Spleen (tissue), 3 donors: Measurements from ENCODE around the gene AKR1C2.

Experiments
- POLR2A ChIP-seq, 3 donors: fragments of 450-650 bp; IDR thresholded peaks; one replicate each; pipeline ENCODE4 v1.5.1; 2017; ENCODE audit warnings: antibody characterized with exemption in 3 of 3, mild to moderate bottlenecking in 1 of 3
- POLR2AphosphoS5 ChIP-seq, 3 donors: sonication (generic); formaldehyde crosslinking; IDR thresholded peaks; one replicate each; pipeline ENCODE4 v1.5.1; 2017; ENCODE audit warnings: antibody characterized with exemption in 3 of 3

- TF ChIP-seq POLR2AphosphoS5 (IDR thresholded peaks at IDR 0.05), result no peak
- TF ChIP-seq POLR2A (IDR thresholded peaks at IDR 0.05), result no peak
Observed at GRCh38 chr10:4981722-4982471, 21.8 kb downstream of the AKR1C2 start.
